C4-2B (cell line): ENCODE data around the gene GPR162.

Source experiments
- CTCF ChIP-seq: fragments of 450-650 bp; conservative IDR thresholded peaks from 2 replicates; pipeline ENCODE4 v1.5.1; 2017; ENCODE audit warnings: mild to moderate bottlenecking
- ZFX ChIP-seq: fragments of 450-650 bp; IDR thresholded peaks from 2 replicates; pipeline ENCODE4 v1.6.1; 2017

GRCh38 chr12:6858799-6859198 lies 37.2 kb downstream of the GPR162 start:
- TF ChIP-seq CTCF (no peak), ZFX (no peak)
